ENCODE measurements around the gene WWC2. TPM values are rescaled to one million over a fixed set of nuclear protein-coding genes. Genes with fewer than 3 reads are reported as not detected.
"Not testable (repeated sequence)": the region's sequence is repeated elsewhere in the genome, so short reads cannot be mapped to it uniquely, and the experiment has no call there.

WWC2 gene
- total RNA-seq, 4 donors from 2014 or later, result 7.4 to 24.8 (median 8.0) TPM

GRCh38 chr4:183320211-183321059, 221.4 kb downstream of the WWC2 start, which contains the start of gene CLDN22:
CLDN22 (minus strand) TSS chr4:183320276; CDS start chr4:183320218, 58 bp downstream.
- H3K9me3 ChIP-seq, result no peaks in the 10 kb centered on the region
- no peak for DNase-seq
- H3K27ac ChIP-seq, result no peak within 1 kb of the TSS
- H3K4me1 ChIP-seq, result peaks cover 0 to 5% (median 0%) of the 10 kb centered on the region in 3 donors
- intact Hi-C loops (cut with DNase I), result no loop called here
- H3K36me3 ChIP-seq, result peaks cover 0 to 9% (median 0%) of the 10 kb centered on the region in 3 donors
- WGBS, 2 donors, result 63 to 64% methylated on average over 6 of the region's 6 CpGs
- H3K4me3 ChIP-seq, result no peak within 1 kb of the TSS
- TF ChIP-seq, protein P1, sequence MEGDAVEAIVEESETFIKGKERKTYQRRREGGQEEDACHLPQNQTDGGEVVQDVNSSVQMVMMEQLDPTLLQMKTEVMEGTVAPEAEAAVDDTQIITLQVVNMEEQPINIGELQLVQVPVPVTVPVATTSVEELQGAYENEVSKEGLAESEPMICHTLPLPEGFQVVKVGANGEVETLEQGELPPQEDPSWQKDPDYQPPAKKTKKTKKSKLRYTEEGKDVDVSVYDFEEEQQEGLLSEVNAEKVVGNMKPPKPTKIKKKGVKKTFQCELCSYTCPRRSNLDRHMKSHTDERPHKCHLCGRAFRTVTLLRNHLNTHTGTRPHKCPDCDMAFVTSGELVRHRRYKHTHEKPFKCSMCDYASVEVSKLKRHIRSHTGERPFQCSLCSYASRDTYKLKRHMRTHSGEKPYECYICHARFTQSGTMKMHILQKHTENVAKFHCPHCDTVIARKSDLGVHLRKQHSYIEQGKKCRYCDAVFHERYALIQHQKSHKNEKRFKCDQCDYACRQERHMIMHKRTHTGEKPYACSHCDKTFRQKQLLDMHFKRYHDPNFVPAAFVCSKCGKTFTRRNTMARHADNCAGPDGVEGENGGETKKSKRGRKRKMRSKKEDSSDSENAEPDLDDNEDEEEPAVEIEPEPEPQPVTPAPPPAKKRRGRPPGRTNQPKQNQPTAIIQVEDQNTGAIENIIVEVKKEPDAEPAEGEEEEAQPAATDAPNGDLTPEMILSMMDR (IDR thresholded peaks at IDR 0.05), result no peak
- no peak for TF ChIP-seq POLR2A (IDR thresholded peaks at IDR 0.05)
- peaks cover 0 to 14% (median 0%) of the 10 kb centered on the region in 4 donors for H3K27me3 ChIP-seq

- intact Hi-C loops (cut with DNase I), result no loop called here
- H3K27me3 ChIP-seq, result peaks cover 0 to 14% (median 0%) of the 10 kb centered on the region in 4 donors
- H3K9me3 ChIP-seq, result peaks cover 0 to 2% (median 0%) of the 10 kb centered on the region in 3 donors
- peaks cover 0 to 5% (median 0%) of the 10 kb centered on the region in 3 donors for H3K4me1 ChIP-seq
- H3K4me3 ChIP-seq, result no peak overlapping the region
- H3K36me3 ChIP-seq, result peaks cover 0 to 5% (median 0%) of the 10 kb centered on the region in 3 donors
- TF ChIP-seq POLR2A (IDR thresholded peaks at IDR 0.05), result no peak
- TF ChIP-seq, protein P1 (IDR thresholded peaks at IDR 0.05), result no peak
- 73 to 89% methylated on average over 2 of the region's 2 CpGs for WGBS, 2 donors
- no peak for DNase-seq
- H3K27ac ChIP-seq, result no peak overlapping the region
Measured at GRCh38 chr4:183321079-183321478, 222.0 kb downstream of the WWC2 start.

DNA sequence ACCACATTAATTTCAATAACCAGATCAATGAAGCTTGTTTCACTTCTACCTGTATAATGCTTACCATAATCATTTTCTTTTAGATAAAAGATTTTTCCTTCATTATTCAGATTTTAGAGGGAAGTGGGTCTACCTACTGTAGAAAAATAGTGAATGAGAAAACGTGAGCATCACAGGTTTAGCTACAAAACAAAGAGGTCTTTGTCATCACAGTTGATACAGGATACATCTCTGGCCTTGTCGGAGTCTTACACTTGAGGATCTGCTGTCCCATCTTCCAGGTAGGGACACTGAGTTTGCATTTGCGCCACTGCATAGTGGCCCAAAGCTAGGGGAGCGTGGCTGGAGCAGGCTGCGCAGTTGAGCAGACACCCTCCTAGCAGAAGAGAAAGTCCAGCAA, 222.5 kb downstream of the WWC2 start:
- Histone ChIP-seq H3K27ac (no peak overlapping the region), H3K4me1 (peaks cover 0 to 5% (median 0%) of the 10 kb centered on the region in 3 donors), H3K27me3 (peaks cover 0 to 14% (median 0%) of the 10 kb centered on the region in 4 donors), H3K9me3 (peaks cover 0 to 6% (median 0%) of the 10 kb centered on the region in 3 donors), H3K4me3 (no peak overlapping the region), H3K36me3 (peaks cover 0 to under 1% (median 0%) of the 10 kb centered on the region in 3 donors)
- WGBS, 2 donors, result 91 to 92% methylated on average over 5 of the region's 5 CpGs
- DNase-seq, result no peak
- intact Hi-C loops (cut with DNase I), result no loop called here
- TF ChIP-seq POLR2A (IDR thresholded peaks at IDR 0.05), result no peak
- TF ChIP-seq, protein P1 (IDR thresholded peaks at IDR 0.05), result no peak

- intact Hi-C loops (cut with DNase I), result no loop called here
- 92 to 96% methylated on average over 5 of the region's 5 CpGs for WGBS, 2 donors
- H3K27ac ChIP-seq, result no peak within 1 kb of the TSS
- no peak for DNase-seq
- peaks cover 0 to 8% (median 0%) of the 10 kb centered on the region in 3 donors for H3K9me3 ChIP-seq
- peaks cover 0 to 5% (median 0%) of the 10 kb centered on the region in 3 donors for H3K4me1 ChIP-seq
- no peak for TF ChIP-seq POLR2A (IDR thresholded peaks at IDR 0.05)
- TF ChIP-seq, protein P1 (IDR thresholded peaks at IDR 0.05), result no peak
- no peaks in the 10 kb centered on the region for H3K36me3 ChIP-seq
- H3K27me3 ChIP-seq, result peaks cover 0 to 14% (median 0%) of the 10 kb centered on the region in 4 donors
- no peak within 1 kb of the TSS for H3K4me3 ChIP-seq
Measured at GRCh38 chr4:183322326-183322725, 223.3 kb downstream of the WWC2 start, which contains the start of gene CLDN24. CLDN24 (minus strand) TSS chr4:183322426; CDS start chr4:183322426, 0 bp downstream.

- no peak for DNase-seq
- TF ChIP-seq, protein P1 (IDR thresholded peaks at IDR 0.05), result no peak
- TF ChIP-seq POLR2A (IDR thresholded peaks at IDR 0.05), result no peak
- Histone ChIP-seq H3K4me1 (peaks cover 0 to 5% (median 0%) of the 10 kb centered on the region in 3 donors), H3K36me3 (no peaks in the 10 kb centered on the region), H3K4me3 (no peak overlapping the region), H3K27ac (no peak overlapping the region), H3K9me3 (peaks cover 0 to 8% (median 0%) of the 10 kb centered on the region in 3 donors), H3K27me3 (peaks cover 0 to 14% (median 0%) of the 10 kb centered on the region in 4 donors)
- 71 to 88% methylated on average over 4 to 6 of the region's 6 CpGs for whole genome bisulfite sequencing, 2 donors
- intact Hi-C loops (cut with DNase I), result no loop called here
Measured at GRCh38 chr4:183323295-183323694, 224.2 kb downstream of the WWC2 start.

GRCh38 chr4:183324056-183324455, 225.0 kb downstream of the WWC2 start:
- H3K27ac ChIP-seq; DNase-seq; H3K4me3 ChIP-seq; intact Hi-C loops (cut with DNase I); H3K9me3 ChIP-seq; H3K36me3 ChIP-seq; H3K4me1 ChIP-seq: not testable (repeated sequence)
- H3K27me3 ChIP-seq, result peaks cover 0 to 14% (median 0%) of the 10 kb centered on the region in 4 donors
- WGBS, 2 donors, result 93 to 94% methylated on average over 10 to 11 of the region's 11 CpGs

All from esophagus squamous epithelium (tissue), 5 donors.